ENCODE results near the gene NEDD4.
"Not testable (repeated sequence)": the region's sequence is repeated elsewhere in the genome, so short reads cannot be mapped to it uniquely, and the experiment has no call there.

The NEDD4 gene

GRCh38 chr15:56028430-56028829, 35.0 kb upstream of the NEDD4 start:
- H3K79me2 ChIP-seq (ENCODE audit: insufficient read depth, low read length) = no peaks in the 10 kb centered on the region
- H3K4me2 ChIP-seq (ENCODE audit: low read length) = no peak overlapping the region
- no peaks in the 10 kb centered on the region for H3K9me2 ChIP-seq (ENCODE audit: low read depth, low read length)
- no peaks in the 10 kb centered on the region for H3K9me3 ChIP-seq (ENCODE audit: low read length)
- H4K20me1 ChIP-seq (ENCODE audit: insufficient read depth, low read length) = no peaks in the 10 kb centered on the region
- H3K4me3 ChIP-seq (ENCODE audit: low read depth, low read length, poor library complexity, severe bottlenecking) = no peak overlapping the region
- no peaks in the 10 kb centered on the region for H3K36me3 ChIP-seq (ENCODE audit: insufficient read depth, low read length)
- no peak overlapping the region for H3K27ac ChIP-seq (ENCODE audit: low read depth, low read length, poor library complexity, severe bottlenecking)
- TF ChIP-seq EZH2 (IDR thresholded peaks at IDR 0.05; ENCODE audit: borderline replicate concordance, low read length) = no peak
- no peak for TF ChIP-seq CTCF (IDR thresholded peaks at IDR 0.05; ENCODE audit: low read length)
- no peaks in the 10 kb centered on the region for H3K27me3 ChIP-seq (ENCODE audit: insufficient read depth, low read length)
- no peaks in the 10 kb centered on the region for H3K4me1 ChIP-seq (ENCODE audit: insufficient read depth, low read length, severe bottlenecking)
- no peaks in the 10 kb centered on the region for H3F3A ChIP-seq (ENCODE audit: insufficient read depth, low read length)
- no peak overlapping the region for H2AFZ ChIP-seq (ENCODE audit: low read length)
- H3K9ac ChIP-seq (ENCODE audit: low read length) = no peak overlapping the region

- H3K4me3 ChIP-seq (ENCODE audit: low read depth, low read length, poor library complexity, severe bottlenecking); H3K27me3 ChIP-seq (ENCODE audit: insufficient read depth, low read length); H3K36me3 ChIP-seq (ENCODE audit: insufficient read depth, low read length); H3K4me2 ChIP-seq (ENCODE audit: low read length); H3F3A ChIP-seq (ENCODE audit: insufficient read depth, low read length); H2AFZ ChIP-seq (ENCODE audit: low read length); H3K27ac ChIP-seq (ENCODE audit: low read depth, low read length, poor library complexity, severe bottlenecking); H3K9me3 ChIP-seq (ENCODE audit: low read length); H4K20me1 ChIP-seq (ENCODE audit: insufficient read depth, low read length); H3K79me2 ChIP-seq (ENCODE audit: insufficient read depth, low read length); H3K9ac ChIP-seq (ENCODE audit: low read length); H3K4me1 ChIP-seq (ENCODE audit: insufficient read depth, low read length, severe bottlenecking); H3K9me2 ChIP-seq (ENCODE audit: low read depth, low read length): not testable (repeated sequence)
These were observed 29.7 kb upstream of the NEDD4 start for GRCh38 chr15:56023160-56023559.

GRCh38 chr15:56019819-56020486, 26.5 kb upstream of the NEDD4 start:
- Histone ChIP-seq H3K4me2 (ENCODE audit: low read length) (no peak overlapping the region), H2AFZ (ENCODE audit: low read length) (no peak overlapping the region), H3K4me3 (ENCODE audit: low read depth, low read length, poor library complexity, severe bottlenecking) (no peak overlapping the region), H3K27ac (ENCODE audit: low read depth, low read length, poor library complexity, severe bottlenecking) (no peak overlapping the region), H3K9ac (ENCODE audit: low read length) (no peak overlapping the region), H3F3A (ENCODE audit: insufficient read depth, low read length) (no peaks in the 10 kb centered on the region), H3K9me2 (ENCODE audit: low read depth, low read length) (no peaks in the 10 kb centered on the region), H3K27me3 (ENCODE audit: insufficient read depth, low read length) (no peaks in the 10 kb centered on the region), H4K20me1 (ENCODE audit: insufficient read depth, low read length) (no peaks in the 10 kb centered on the region), H3K9me3 (ENCODE audit: low read length) (no peaks in the 10 kb centered on the region), H3K36me3 (ENCODE audit: insufficient read depth, low read length) (no peaks in the 10 kb centered on the region), H3K4me1 (ENCODE audit: insufficient read depth, low read length, severe bottlenecking) (no peaks in the 10 kb centered on the region), H3K79me2 (ENCODE audit: insufficient read depth, low read length) (no peaks in the 10 kb centered on the region)
- TF ChIP-seq CTCF (IDR thresholded peaks at IDR 0.05; ENCODE audit: low read length) (no peak), EZH2 (IDR thresholded peaks at IDR 0.05; ENCODE audit: borderline replicate concordance, low read length) (no peak)

Measured in OCI-LY1 (cell line).